WERI-Rb-1 (cell line): Measurements from ENCODE around the gene SYNJ1.
A peak's percentile ranks its signal among the peaks of the same experiment; 100 is the strongest.

Source experiments
- DNase-seq: peaks from one replicate; pipeline ENCODE4 v3.0.0-alpha.2; 2020
- H3K27ac ChIP-seq: fragments of 250-450 bp; sonication (Bioruptor Pico); 2 replicates; pipeline ENCODE4 v1.5.1; 2020; ENCODE audit warnings: mild to moderate bottlenecking, moderate library complexity
- H3K27me3 ChIP-seq: fragments of 250-450 bp; sonication (Bioruptor Pico); 2 replicates; pipeline ENCODE4 v1.5.1; 2021; ENCODE audit warnings: mild to moderate bottlenecking, low read depth, moderate library complexity; ENCODE audit not compliant: insufficient read depth, severe bottlenecking
- H3K36me3 ChIP-seq: fragments of 250-450 bp; sonication (Bioruptor Pico); 2 replicates; pipeline ENCODE4 v1.5.1; 2020; ENCODE audit warnings: mild to moderate bottlenecking, moderate library complexity
- H3K4me3 ChIP-seq: 2 replicates; pipeline ENCODE4 v1.5.1; 2011; ENCODE audit warnings: low read depth, mild to moderate bottlenecking, control low read depth, low read length
- H3K9me3 ChIP-seq: fragments of 250-450 bp; sonication (Bioruptor Pico); 2 replicates; pipeline ENCODE4 v1.5.1; 2021; ENCODE audit warnings: mild to moderate bottlenecking, moderate library complexity; ENCODE audit not compliant: severe bottlenecking
- CTCF ChIP-seq: IDR thresholded peaks from 2 replicates; pipeline ENCODE4 v1.5.1; 2011; ENCODE audit warnings: low read depth, mild to moderate bottlenecking, control low read depth, inconsistent platforms, low read length

The SYNJ1 gene

GRCh38 chr21:32608851-32609250, 119.0 kb downstream of the SYNJ1 start:
- no peak for DNase-seq
- H3K9me3 ChIP-seq, result no peaks in the 10 kb centered on the region
- H3K36me3 ChIP-seq, result peaks cover 56% of the 10 kb centered on the region
- no peak for TF ChIP-seq CTCF
- no peak overlapping the region for H3K27ac ChIP-seq
- H3K4me3 ChIP-seq, result no peak overlapping the region
- H3K27me3 ChIP-seq, result no peaks in the 10 kb centered on the region

- Histone ChIP-seq H3K27ac (peak overlapping the region; percentile 71), H3K4me3 (no peak overlapping the region), H3K36me3 (peaks cover 86% of the 10 kb centered on the region), H3K27me3 (no peaks in the 10 kb centered on the region), H3K9me3 (no peaks in the 10 kb centered on the region)
- DNase-seq, result no peak
- TF ChIP-seq CTCF, result no peak
These were observed 122.3 kb downstream of the SYNJ1 start for GRCh38 chr21:32605469-32605868.

GRCh38 chr21:32604464-32604863, 123.3 kb downstream of the SYNJ1 start:
- no peaks in the 10 kb centered on the region for H3K9me3 ChIP-seq
- no peak overlapping the region for H3K4me3 ChIP-seq
- H3K27me3 ChIP-seq, result no peaks in the 10 kb centered on the region
- TF ChIP-seq CTCF, result no peak
- DNase-seq, result peak; percentile 75
- peak overlapping the region; percentile 71 for H3K27ac ChIP-seq
- peaks cover 83% of the 10 kb centered on the region for H3K36me3 ChIP-seq

- no peak for TF ChIP-seq CTCF
- Histone ChIP-seq H3K36me3 (peaks cover 80% of the 10 kb centered on the region), H3K9me3 (no peaks in the 10 kb centered on the region), H3K4me3 (no peak overlapping the region), H3K27ac (no peak overlapping the region; the same call in 1 of the 2 replicates), H3K27me3 (no peaks in the 10 kb centered on the region)
- DNase-seq, result no peak
These were observed 124.7 kb downstream of the SYNJ1 start for GRCh38 chr21:32603131-32603530.

GRCh38 chr21:32602099-32602498, 125.7 kb downstream of the SYNJ1 start:
- no peaks in the 10 kb centered on the region for H3K9me3 ChIP-seq
- no peak for TF ChIP-seq CTCF
- no peak overlapping the region for H3K27ac ChIP-seq
- H3K36me3 ChIP-seq, result peaks cover 73% of the 10 kb centered on the region
- DNase-seq, result no peak
- H3K4me3 ChIP-seq, result no peak overlapping the region
- H3K27me3 ChIP-seq, result no peaks in the 10 kb centered on the region

- H3K36me3 ChIP-seq, result peaks cover 48% of the 10 kb centered on the region
- DNase-seq, result peak; percentile 56
These were observed 128.3 kb downstream of the SYNJ1 start for GRCh38 chr21:32599526-32599925.

More at GRCh38 chr21:32599526-32599925, 128.3 kb downstream of the SYNJ1 start:
- TF ChIP-seq CTCF, result no peak
- H3K27me3 ChIP-seq, result no peaks in the 10 kb centered on the region
- no peak overlapping the region for H3K4me3 ChIP-seq
- H3K27ac ChIP-seq, result no peak overlapping the region
- H3K9me3 ChIP-seq, result no peaks in the 10 kb centered on the region
